CD4-positive, alpha-beta T cell treated with Interleukin-6 at 100 ng/mL for 8 hours (primary cell): ENCODE data around the gene SOCS3.

Source experiments
- DNase-seq: peaks from one replicate; pipeline ENCODE4 v3.0.0-alpha.2; 2020; ENCODE audit warnings: mixed read lengths, low spot score

SOCS3 gene

DNA sequence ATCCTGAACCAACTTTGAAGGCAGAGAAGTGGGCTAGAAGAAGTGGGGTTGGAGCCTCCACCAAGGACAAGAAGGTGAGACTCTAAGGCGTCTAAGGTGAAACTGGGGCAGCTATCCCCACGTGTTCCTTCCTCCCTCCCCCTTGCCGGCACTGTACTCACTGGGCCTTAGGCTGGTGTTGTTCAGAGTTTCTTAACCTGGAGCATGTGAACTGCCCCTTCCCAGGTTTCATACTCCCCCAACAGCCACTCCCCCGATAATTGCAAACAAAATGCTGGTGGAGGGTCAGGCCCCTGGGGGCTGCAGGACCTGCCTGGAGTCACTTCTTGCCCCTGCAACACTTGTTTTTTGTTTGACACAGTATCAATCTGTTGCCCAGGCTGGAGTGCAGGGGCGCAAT, 7.3 kb upstream of the SOCS3 start:
- no peak for DNase-seq

DNA sequence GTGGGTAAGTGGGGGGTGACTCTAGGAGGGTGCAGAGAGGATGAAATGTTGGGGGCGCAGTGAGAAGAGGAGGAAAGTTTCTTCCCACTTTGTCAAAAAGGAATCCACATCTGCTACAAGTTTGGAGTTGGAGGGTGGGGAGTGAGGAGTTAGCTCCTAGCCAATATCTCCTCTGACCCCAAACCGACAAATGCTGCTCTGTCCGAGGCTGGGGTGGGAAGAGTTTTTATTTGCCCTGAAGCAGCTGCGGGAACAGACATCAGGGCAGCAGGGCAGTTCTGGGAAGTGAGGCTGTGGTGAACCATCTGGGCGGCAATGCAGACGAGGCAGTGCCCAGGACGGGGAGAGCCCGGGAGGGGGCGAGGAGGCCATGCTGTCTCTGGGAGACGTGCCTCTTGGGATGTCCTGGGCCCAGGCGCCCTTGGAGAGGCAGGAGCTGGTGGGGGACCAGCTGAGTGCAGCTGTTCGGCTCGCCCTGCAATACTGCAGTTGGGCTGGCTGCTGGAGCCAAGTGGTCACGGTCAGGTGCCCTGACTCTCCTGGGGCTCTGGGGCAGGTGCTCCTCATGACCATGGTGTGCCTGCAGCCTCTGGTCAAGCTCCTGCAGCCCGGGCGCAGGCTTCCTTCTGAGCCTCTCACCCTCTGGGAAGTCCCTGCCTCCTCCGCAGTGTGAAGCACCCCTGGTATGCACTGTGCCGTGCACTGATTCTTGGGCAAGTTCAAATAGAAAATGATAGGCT, 6.4 kb upstream of the SOCS3 start:
- DNase-seq, result no peak

DNA sequence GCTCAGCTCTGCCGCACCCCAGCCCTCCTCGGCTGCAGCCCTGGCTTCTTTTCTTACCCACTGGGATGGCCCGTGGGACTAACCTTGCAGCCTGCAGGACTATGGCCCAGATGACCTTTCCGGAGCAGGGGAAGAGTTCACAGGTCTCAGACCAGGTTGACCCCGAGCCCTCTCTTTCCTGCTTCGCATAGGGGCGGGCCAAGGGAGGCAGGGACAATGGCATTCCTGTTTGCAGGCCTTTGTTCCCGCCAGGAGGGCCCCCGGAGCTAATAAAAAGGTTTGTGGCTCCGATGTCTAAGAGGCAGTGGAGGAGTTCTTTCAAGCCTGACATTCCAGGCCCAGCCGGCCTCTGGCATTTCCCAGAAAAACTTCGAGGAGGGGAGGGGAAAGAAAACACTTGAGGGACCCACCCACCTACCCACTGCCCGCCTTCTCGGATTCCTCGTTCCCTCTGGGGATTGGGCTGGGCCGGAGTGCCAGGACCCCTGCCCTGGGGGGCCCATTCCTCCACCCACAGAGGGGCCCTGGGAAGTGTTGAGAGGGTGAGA, 5.8 kb upstream of the SOCS3 start:
- DNase-seq, result no peak

DNA sequence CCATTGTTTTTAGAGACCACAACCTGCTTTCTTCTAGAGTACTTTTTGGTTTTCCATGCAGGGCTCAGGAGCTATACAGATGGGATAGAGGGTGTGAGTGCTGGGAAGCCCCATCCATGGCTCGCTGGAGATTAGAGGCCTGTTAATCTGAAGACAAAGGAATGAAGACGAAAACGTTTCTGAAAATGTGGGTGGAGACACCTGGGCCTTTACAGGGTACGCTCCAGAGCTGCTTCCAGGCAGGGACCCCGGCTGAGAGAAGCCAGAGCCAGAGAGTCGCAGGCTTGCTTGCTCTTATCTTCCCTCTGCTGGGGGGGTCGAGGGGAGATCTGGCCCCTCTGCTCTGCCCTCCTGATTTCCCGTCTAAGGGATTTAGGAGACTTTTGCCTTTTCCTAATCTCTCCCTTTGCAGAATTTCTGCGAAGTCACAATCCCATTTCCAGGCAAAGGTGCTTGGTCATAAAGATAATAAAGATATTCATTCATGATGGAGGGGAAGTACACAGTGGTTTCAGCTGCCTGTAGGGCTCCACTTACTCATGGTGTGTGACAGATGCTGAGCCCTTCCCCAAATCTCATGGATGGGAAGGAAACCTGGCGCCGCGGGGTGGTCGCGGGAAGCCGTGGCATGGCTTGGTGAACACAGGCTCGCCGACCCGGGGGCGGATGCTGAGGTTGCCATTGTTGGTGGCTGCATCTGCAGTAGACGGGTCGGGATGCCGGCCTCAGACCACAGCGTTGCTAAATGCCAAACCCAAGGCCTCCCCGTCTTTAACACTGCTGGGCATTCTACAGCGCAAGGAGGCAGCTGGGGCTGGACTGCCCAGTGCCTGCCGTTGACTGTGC, 4.8 kb upstream of the SOCS3 start:
- DNase-seq, result no peak

DNA sequence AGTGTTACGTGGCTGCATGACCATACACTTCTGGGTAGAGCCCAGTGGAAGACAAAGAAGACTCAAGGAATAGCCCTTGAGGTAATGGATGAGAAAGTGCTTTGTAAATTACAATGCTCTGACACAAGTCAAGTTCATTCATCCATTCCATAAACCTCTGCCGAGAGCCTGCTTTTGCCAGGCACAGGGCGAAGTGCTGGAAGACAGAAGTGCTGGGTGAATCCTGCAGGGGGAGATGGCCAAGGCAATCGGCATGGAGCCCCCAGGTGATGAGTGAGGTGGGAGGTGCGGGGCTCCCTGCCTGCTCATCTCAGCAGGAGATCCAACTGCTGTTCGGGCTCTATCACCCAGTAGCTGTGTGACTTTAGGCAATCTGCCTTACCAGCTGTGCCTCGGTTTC, 2.8 kb upstream of the SOCS3 start:
- no peak for DNase-seq

DNA sequence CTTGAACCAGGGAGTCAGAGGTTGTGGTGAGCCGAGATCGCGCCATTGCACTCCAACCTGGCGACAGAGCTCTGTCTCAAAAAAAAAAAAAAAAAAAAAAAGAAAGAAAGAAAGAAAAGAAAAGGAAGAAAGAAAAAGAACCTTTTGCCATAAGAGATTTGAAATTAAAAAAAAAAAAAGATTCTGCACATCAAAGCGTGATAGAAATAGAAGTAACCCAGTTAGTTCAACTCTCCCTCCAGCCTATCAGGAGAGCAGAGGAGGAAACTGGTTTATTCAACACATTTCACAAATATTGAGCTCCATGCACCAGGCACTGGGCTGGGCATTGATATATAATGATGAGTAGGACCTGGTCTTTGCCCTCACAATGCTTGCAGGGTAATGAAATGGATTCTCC, 2.4 kb upstream of the SOCS3 start:
- no peak for DNase-seq

DNA sequence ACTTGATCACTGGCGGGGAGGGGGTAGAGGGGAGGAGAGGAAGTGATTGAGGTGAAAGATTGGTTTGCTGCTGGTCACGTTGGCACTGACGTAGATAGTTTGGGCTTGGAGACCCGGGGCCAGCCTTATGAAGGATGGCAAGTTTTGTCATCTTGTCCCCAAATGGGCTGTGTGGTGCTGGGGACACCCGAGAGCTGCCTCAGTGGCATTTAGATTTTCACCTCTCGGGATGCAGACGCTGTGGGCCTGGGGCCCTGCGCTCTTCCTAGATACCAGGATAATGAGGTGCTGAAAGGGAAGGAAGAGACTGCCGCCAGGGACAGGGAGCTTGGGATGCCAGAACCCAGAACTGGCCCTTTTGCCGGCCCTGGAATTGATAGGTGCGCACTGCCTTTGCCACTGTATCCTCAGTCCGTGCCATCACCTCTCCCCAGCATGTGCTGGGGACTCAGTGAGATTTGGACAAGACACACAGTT, 1.4 kb upstream of the SOCS3 start:
- no peak for DNase-seq

DNA sequence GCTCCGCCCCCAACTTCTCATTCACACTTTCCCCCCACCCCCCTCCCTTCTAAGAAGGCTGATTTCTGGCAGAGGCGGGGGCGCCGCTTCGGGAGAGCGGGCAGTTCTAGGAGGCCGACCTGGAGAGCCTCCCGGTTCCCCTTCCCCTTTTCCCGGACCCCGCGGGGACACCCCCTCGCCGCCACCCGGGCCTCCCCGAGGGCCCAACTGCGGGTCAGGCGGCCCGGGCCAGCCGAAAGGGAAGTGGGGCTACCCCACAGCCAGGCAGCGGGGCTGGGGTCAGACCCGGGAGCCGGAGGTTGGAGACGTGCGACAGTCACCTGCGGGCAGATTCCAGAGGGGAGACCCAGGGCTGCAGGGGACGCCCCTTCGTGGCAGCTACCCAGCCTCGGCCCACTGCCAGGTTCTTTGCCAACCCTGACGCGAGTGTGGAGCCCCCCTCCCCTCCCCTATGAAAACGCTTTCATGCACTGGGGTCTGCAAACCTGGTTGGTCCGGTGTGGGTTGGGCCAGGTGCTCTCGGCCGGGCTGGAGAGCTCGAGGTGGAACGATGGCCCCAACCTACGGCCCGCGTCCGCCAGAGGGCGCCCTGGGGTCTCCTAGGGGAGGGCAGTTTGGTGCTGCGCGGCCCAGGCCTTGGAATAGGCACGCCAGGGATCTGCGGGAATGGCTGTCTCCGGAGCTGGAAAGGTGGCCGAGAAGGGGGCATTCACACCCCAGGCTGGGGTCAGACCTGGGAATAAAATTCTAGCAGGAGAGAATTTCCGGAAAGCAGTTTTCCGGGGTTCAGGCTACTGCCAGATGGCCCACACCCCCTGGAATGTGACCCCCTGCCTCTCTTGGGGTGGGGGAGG, 721 bp upstream of the SOCS3 start:
- DNase-seq, result peak; percentile 84

DNA sequence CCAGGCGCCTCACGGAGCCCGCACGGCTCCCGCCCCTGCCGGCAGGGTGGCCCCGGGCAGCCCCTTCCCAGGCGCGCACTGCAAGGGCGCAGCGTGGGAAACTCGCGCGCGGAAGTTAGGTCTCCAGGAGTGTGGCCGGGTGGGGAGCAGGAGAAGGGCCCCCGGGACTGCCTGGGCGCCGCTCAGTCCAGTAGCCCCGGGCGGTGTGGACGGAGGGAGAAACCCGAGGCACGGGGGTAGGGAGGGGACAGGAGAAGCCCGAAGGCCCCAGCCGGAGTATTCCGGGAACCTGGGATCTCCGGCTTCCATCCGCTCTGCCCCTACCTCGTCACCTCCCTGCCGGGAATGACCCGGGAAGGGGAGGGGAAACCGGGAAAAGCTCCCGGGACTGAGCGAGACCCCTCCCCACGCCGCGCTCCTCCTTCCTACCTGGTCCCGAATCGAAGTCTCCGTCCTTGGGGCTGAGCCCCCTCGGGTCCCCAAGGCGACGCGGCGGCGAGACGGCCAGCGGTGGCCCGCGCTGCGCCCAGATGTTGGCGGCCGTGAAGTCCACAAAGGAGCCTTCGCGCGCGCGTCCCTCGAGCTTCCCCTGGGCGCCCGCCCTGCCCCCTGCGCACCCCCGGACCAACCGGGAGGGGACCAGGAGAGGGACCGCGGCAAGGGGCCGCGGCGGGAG, 418 bp downstream of the SOCS3 start:
- peak; percentile 29 for DNase-seq

DNA sequence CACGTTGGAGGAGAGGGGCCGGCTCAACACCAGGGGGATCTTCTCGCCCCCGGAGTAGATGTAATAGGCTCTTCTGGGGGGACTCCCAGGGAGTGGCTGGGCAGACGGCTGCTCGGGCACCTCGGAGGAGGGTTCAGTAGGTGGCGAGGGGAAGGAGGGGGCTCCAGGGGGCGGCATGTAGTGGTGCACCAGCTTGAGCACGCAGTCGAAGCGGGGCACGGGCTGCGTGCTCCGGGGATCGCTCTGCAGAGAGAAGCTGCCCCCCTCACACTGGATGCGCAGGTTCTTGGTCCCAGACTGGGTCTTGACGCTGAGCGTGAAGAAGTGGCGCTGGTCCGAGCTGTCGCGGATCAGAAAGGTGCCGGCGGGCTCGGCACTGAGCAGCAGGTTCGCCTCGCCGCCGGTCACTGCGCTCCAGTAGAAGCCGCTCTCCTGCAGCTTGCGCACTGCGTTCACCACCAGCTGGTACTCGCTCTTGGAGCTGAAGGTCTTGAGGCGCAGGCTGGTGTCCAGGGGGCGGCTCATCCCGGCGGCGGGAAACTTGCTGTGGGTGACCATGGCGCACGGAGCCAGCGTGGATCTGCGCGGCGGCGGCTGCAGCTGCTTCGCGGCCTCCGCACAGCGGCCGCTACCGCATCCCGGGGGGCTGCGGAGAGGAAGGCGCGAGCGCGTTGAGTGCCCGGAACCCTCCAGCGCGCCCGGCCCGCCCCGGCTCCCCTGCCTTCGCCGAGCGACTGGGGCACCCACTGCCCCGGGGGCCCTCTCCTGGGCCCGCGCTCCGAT, 1.1 kb downstream of the SOCS3 start:
- DNase-seq, result no peak

DNA sequence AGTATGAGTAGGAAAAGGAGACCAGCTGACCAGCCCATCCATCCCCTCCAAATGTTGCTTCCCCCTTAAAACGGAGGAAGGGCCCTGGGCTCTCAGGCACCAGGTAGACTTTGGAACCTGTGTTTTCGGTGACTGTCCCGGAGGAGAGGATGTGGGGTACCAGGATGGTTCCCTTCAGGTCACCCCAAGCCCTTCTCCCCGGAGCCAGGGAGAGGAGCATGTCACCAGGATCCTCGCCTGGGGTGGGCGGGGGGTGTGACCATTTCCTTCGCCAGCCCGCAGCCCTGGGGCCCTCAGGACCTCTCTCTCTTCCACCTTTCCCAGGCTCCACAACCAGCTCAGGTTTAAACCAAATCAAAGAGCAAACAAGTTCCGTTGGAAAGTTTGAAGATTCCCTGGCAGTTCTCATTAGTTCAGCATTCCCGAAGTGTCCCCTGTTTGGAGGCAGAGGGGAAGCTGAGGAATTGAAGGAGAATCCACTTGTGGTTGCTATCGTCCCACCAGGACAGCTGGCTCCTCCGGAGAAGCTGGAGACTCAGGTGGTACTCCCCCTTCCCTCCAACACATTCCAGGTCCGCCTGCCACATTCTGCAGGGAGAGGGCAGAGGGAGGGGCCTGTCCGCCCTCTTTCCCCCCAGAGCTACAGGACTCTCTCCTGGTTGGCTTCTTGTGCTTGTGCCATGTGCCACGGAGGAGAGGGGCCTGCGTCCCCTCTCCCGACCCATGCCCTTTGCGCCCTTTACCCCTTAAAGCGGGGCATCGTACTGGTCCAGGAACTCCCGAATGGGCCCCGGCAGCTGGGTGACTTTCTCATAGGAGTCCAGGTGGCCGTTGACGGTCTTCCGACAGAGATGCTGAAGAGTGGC, 2.0 kb downstream of the SOCS3 start:
- no peak for DNase-seq

DNA sequence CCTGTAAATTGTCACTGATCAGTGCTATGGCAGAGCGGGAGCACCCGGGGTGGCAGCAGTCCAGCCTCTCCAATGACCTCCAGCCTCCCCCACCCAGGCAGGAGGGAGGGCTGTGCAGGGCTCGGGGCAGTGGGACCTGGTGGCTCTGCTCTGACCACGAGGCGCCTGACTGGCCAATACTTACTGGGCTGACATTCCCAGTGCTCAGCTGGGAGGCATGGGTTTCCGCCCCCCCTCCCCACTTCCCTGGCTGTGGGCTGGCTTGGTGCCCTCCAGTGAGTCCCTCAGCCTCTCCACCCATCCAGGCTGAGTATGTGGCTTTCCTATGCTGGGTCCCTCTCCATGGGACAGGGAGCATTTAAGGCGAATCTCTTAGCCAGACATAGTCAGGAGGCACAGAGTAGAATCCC, 2.7 kb downstream of the SOCS3 start:
- no peak for DNase-seq

DNA sequence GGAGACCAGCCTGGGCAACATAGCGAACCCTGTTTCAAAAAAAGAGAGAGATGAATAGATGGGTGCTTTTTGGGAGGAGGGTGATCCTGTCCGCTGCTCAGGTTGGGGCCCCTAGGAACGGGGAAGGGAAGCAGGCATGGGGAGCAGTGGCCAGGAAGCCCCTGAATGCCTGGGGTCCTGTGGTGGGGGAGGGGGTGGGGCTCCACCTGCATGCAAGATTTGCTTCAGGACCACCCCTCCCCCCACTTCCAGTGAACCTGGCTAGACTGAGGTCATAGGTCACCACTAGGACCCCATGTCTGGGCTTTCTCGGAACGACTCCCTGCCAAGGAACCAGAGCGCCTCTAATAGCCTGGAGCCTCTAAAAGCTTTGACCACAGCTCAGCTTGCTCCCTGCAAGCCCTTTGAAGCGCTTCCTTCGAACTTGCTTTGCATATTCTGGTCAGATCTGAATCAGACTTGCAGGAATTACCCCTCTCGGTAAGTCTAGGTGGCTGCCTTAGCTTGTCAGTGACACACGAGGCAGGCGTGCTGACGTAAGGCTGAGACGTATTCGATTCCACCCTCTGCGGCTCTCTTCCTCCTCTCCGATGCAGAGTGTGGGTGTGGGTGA, 3.7 kb downstream of the SOCS3 start:
- peak; percentile 94 for DNase-seq

DNA sequence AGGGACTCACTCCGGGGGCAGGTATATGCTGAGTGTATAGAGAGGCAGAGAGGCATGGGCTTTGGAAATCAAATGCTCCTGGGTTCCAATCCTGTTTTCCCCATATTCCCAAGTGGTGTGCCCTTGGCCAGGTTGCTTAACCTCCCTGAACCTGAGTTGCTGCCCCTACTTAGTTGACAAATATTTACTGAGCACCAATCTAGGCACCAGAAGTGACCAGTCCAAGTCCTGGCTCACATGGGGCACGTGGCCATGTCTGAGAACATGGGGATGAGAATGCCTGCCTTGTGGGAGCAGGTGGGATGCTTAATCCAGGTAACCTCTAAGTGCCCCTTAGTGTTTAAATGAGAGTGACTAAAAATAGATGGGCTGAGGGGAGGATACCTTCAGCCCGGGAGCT, 4.2 kb downstream of the SOCS3 start:
- no peak for DNase-seq

DNA sequence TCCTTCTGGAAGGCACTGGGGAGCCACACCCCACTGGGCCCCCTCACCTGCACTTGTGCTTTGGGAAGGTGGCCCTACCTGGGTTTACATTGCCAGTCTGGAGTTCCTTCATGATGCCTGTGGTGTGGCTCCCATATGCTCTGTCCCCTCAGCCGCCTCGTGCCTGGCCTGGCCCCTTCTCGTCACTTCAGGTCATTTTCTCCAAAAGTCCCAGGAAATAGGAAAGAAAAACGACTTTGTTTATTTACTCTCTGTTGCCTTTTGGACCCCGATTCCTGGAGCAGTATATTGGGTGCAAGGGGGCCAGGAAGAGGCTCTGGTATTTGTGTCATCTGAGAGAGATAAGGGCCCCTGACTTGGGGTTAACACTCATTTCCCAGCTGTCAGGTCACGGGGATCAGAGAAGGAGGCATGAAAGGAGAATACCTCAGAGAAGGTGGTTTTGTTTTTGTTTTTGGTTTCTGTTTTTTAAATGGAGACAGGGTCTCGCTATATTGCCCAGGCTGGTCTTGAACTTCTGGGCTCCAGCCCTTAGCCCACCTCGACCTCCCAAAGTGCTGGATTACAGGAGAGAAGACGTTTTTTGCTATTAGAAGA, 4.7 kb downstream of the SOCS3 start:
- DNase-seq, result no peak

DNA sequence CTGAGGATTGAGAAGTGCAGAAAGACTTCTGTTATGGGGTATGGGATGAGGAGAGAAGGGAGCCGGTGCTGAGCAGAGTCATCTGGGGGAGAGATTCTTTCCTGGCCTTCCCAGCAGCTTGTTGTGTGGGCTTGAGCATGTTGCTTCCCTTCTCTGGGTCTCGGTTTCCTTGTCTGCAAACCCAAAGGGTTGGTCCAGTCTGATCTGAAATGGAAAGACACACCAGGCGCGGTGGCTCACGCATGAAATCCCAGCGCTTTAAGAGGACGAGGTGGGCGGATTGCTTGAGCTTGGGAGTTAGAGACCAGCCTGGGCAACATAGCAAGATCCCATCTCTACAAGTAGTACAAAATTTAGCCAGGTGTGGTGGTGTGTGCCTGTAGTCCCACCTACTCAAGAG, 6.0 kb downstream of the SOCS3 start:
- no peak for DNase-seq

DNA sequence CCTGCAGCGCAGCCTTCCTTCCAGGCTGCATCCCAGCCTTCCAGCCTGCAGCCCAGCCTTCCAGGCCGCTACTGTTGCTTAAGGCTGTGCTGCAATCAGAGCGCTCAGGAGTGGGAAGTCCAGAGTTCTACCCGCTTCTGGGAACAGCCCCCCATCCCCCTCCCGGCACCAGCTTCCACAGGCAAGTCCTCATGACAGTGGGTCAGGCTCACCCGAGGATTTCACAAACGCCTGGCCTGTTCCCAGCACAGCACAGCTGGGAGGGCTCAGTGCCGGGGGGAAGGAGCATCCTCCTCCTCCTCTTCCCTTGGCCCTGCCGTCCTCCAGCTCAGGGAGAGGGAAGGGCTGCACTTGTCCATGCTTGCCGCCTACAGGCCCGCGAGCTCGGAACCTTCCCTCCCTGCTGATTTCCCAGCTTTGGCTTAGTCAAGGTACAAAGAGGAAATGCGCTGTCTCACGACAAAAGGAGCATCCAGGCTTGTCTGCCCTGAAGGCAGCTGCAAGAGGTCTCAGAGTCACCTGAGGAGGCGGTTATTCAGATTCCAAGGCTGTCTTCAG, 8.3 kb downstream of the SOCS3 start:
- no peak for DNase-seq

DNA sequence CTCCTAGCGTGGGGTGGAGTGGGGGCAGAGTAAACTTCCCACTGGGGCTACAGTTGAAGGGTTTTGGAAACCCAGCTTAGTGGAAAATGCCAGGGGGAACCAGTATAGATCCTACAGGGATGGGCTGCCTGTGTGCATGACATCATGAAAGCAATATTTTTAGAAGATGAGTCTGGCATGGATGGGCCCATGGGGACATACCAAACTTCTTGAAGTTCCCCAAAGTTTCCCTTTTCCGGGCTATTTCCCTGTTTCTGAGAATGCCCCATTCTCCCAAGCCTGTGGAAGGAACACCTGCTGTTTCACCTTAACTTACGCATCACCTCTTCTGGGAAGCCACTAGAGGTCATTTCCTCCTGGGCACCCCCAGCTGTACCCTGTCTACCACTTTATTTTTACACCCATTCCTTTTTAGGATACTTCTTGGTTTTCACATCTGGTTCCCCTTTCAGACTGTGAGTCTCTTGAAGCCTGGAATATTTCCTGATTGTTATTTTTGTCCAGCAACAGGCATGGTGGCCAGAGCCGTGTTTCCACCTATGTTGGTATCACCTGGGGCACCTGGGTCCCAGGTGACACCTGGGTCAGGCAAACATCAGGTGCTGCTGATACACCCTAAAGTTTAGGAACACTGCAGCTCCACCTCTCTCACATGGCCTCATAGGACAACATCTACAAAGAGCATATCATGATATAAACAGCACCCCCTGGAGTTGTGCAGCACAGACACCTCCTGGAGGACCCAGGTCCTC, 9.8 kb downstream of the SOCS3 start:
- DNase-seq, result no peak
